ENCODE measurements around the gene SRGAP1.
A peak's percentile ranks its signal among the peaks of the same experiment; 100 is the strongest.

Gene SRGAP1

GRCh38 chr12:64083285-64084210, 239.0 kb downstream of the SRGAP1 start:
- peak; percentile 90 for DNase-seq (ENCODE audit: low read depth in 2 of 2)

DNA sequence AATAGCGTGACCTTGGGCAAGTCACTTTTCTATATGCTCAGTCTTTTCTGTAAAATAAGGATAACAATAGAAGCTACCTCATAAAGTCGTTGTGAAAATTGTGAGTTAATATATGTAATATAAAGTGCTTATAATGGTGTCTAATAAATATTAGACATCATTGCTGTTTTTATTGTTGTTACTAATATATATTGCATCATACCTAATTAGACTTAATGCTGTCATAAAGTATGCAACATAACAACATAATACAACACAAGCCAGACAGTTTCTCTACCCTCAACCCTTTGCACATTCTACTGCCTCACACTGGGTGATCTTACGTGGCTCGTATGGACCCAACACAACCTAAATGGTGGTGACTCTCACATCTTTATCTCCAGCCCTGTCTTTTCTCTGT, 240.7 kb downstream of the SRGAP1 start:
- no peak for DNase-seq (ENCODE audit: low read depth in 2 of 2)

- no peak for DNase-seq (ENCODE audit: low read depth in 2 of 2)
These were observed 241.5 kb downstream of the SRGAP1 start for GRCh38 chr12:64085996-64086395.

GRCh38 chr12:64086946-64087345, 242.4 kb downstream of the SRGAP1 start:
- DNase-seq (ENCODE audit: low read depth in 2 of 2): no peak

DNA sequence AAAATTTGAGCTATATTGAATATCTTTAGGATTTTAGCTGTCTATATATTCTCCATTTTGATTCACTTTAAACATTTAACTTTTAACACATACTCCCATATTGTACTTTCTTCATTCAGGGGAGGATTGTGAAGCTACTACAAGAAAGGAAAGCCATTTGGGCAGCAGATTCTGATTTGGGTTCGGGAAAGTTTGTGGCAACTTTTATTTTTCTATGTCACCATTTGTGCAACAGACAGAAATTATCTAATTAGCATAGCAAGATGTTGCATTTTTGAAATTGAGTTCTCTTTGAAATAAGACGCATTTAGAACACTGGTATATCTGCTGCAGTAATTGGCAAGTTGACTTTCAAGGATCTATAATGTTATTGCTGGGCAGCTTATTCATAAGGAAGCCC, 243.3 kb downstream of the SRGAP1 start:
- no peak for DNase-seq (ENCODE audit: low read depth in 2 of 2)

DNA sequence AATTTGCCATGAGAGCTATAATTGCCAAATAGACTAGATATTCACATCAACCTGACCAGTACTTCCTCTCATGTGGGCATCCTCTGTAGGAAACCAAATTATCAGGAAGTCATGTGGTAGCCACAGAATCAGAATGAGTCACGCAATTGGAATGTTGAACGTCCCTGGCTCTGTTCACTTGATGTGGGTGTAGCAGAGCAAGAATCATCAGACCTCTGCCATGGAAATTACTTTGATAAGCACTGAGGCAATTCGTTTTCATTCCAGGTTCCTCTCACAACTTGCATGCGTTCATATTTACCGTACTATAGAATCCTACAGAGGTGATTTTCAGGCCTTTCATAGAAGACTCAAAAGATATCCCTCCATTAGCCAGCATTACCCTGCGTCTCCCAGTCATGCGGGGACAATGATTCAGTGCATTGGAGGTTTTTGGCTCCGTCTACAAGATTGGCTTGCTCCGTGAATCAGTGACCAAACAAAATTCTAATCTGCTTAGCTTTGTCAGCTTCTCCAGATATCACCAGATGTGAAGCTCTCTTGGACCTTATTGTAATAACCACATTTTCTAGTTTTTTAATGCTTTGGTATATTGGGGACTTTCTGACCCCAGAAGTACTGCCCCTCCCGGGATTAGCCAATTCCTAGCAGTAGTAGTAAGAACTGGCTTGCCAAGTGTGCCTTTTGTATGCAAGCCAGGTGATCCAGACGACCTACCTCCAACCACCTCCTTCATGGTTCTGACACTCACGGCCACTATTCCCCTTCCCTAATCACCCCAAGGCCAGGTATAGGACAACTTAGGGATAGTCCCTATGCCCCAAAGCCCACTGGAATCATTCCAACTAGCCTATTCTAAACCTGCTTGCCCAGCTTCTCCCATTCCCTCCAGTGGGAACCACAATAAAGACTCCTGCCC, 244.2 kb downstream of the SRGAP1 start:
- DNase-seq (ENCODE audit: low read depth in 2 of 2): peak; percentile 82 to 86

DNA sequence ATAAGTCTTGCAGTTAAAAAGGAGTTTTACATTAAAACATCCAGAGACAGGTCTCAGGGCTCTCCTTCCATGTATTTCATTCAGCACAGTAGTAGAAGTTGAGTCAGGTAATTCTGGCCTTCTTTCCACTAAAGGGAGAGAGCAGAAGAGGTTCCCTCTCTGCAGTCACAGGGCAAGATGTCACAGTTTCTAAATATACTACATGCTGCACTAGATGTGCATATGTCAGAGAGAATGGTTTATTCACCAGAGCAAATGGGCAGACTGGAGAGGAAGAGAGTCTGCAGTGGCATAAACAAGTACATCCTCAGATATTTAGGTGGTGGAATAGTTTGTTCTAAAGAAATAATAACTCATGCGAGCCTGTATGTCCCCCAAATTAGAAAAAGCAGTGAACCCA, 245.5 kb downstream of the SRGAP1 start:
- no peak for DNase-seq (ENCODE audit: low read depth in 2 of 2)

DNA sequence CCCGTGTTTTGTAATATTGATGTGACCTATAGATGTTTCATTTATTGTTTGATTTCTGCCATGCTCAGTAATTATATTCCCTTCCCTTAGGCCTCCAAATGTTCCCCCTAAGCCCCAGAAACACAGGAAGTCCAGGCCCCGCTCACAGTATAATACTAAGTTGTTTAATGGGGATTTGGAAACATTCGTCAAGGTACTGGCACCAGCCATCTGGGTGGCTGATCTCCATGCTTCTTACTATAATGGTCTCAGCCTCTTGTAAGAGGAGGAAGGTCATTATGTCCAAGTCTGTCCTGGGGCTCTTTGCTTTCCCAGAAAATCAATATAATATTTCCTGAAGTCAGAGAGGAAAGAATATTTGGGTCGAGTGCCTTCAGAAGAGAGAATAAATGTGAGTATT, 246.7 kb downstream of the SRGAP1 start:
- no peak for DNase-seq (ENCODE audit: low read depth in 2 of 2)

DNA sequence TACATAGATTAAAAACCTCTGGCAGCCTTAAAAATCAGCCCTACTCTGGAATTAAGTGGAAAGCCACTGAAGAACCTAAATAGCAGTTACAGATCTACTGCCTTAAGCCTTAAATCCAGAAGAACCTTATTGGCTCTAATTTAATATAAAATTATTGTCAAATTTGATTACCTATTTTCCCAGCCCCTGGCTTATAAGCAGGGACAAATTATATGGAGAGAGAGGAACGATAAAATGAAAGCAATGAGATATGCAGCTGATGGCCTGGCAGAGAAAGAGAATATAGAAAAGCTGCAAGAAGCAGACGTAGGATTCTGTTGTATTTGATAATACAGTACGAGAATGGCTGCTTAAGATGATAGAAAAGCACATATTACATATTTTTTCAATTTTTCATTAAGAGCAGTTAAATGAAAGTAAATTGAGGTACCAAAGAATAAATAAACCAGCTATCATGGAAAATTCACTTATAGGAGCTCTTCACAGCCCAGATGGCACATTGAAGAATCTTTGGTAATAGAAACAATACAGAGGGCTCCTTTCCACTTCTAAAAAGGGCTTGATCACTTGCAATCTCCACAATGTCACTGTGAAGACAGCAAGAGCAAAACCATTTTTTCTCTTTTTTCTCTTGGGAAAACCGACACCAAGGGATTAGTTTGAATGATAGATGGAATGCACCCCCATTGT, 248.2 kb downstream of the SRGAP1 start:
- DNase-seq (ENCODE audit: low read depth in 2 of 2): no peak

GRCh38 chr12:64093689-64094088, 249.2 kb downstream of the SRGAP1 start:
- DNase-seq (ENCODE audit: low read depth in 2 of 2): no peak

GRCh38 chr12:64097366-64098105, 253.0 kb downstream of the SRGAP1 start:
- DNase-seq (ENCODE audit: low read depth in 2 of 2): no peak

- peak; percentile 45 to 58 for DNase-seq (ENCODE audit: low read depth in 2 of 2)
These were observed 254.3 kb downstream of the SRGAP1 start for GRCh38 chr12:64098709-64099354.

DNA sequence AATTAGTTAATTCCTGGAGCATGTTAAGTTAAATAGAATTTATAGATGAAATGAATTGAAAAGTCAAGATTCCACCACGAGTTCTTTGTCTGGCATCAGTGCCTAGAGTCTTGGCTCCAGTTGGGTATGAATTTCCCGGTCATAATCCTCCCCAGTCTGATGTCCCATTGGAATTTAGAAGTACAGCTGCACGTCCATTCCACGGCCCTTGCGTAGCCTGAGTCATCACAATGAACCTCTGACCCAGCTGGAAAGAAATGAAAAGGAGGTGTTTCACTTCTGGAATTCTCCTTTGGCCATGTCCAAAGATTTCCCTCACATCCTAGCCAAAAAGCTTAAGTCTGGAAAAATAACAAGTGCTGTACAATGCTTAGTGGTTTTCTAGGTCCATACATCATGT, 254.9 kb downstream of the SRGAP1 start:
- peak; percentile 46 to 62 for DNase-seq (ENCODE audit: low read depth in 2 of 2)

DNA sequence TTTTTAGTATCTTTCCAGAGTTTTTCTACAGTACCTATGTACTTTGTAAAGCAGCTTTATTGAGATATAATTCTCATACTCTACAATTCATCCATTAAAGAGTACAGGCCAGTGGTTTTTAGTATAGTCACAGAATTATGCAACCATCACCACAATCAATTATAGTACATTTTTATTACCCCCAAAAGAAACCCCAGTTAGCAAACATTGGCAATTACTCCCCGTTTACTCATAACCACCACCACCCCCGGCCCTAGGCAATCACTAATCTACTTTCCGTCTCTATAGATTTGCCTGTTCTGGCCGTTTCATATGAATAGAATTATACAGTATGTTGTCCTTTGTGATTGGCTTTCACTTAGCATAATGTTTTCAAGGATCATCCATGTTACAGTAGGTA, 257.8 kb downstream of the SRGAP1 start:
- no peak for DNase-seq (ENCODE audit: low read depth in 2 of 2)

DNA sequence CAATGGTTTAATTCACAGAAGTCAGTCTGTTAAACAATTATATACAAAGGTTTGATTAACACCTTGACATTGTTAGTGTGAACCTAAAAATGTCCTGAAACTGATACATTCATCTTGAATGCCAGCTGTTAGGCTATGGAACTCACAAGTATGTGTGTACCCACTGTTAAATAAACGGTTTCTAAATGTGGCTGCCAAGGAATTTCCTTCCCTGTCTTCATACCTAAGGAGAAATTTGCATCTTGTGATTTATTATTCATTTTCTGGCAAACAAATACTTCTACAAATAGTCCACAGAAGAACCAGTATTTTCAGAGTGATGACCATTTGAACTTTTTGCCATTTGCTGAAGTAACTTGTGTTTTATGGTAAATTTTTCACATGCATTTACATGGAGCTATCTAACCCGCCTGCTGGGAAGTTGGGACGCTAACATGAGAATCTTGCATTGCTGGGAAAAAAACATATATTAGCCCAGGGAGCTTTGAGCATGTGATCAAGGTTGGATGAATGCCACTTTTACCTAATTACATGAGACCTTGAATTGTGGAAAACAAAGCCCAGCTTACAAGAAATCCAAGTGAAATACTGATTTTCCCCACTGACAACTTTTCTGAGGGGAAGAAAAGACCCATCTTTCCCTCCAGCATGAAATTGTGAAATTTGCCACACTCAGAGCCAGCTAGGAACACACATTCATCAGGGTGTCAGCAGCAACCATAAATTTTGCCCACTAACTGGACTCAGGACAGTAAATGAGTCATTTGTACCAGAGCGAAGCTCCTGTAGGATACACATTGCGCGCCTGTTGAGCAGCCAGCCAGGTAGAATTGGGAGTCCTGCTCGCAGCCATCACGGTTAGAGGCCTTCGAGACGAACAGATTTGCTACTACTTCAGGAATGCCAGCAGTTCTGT, 259.6 kb downstream of the SRGAP1 start:
- DNase-seq (ENCODE audit: low read depth in 2 of 2): no peak

- no peak for DNase-seq (ENCODE audit: low read depth in 2 of 2)
These were observed 260.5 kb downstream of the SRGAP1 start for GRCh38 chr12:64105026-64105425.

DNA sequence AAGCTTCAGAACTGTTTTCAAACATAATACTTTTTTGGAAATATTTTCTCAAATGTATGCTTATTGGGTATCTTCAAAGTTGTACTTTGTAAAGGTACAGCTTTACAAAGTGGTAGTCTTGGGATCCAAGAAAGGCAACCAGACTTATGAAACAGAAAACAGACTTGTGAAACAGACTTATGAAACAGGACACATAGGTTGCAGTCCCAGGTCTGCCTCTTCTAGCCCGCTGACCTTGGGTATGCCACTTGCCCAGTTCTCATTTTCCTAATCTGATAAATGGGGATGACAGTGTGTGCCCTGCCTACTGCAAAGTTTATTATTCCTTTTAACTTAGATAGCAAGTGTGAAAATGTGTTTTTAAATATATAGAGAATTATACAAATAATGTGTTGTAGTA, 263.3 kb downstream of the SRGAP1 start:
- no peak for DNase-seq (ENCODE audit: low read depth in 2 of 2)

DNA sequence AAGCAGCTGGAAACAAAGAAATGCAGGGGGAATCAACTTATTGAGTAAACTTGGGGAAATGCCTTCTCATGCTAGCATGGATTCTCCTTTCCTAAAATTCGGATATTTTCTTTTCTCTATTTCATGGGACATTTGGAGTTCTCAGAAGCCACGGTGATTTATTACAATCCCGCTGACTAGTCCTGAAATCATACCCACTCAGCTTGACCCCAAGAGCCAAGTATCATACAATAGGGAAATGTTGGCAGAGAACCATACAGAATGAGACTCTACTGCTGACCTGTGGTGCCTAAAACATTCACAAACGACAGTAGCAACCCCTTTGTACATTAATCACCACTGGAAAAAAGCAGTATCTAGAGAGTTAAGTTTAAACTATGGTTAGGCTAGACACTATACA, 265.2 kb downstream of the SRGAP1 start:
- no peak for DNase-seq (ENCODE audit: low read depth in 2 of 2)

GRCh38 chr12:64110864-64111263, 266.4 kb downstream of the SRGAP1 start:
- no peak for DNase-seq (ENCODE audit: low read depth in 2 of 2)

GRCh38 chr12:64116969-64117368, 272.5 kb downstream of the SRGAP1 start:
- DNase-seq (ENCODE audit: low read depth in 2 of 2): no peak
